ENCODE data around the gene HBEGF.

GRCh38 chr5:140393738-140394137 lies 47.3 kb upstream of the HBEGF start:
- TF ChIP-seq CTCF (IDR thresholded peaks at IDR 0.05): no peak
- no peak for TF ChIP-seq EZH2phosphoT487 (IDR thresholded peaks at IDR 0.05)
